ENCODE measurements around the gene TMPO.
"Not testable (repeated sequence)": the region's sequence is repeated elsewhere in the genome, so short reads cannot be mapped to it uniquely, and the experiment has no call there.

Gene TMPO

GRCh38 chr12:98579347-98579746 is 64.0 kb downstream of the TMPO start:
- no peak for DNase-seq

GRCh38 chr12:98579835-98580234 is 64.4 kb downstream of the TMPO start:
- no peak for DNase-seq

- DNase-seq: no peak
Observed at GRCh38 chr12:98580695-98581094, 65.3 kb downstream of the TMPO start.

- DNase-seq: no peak
Observed at GRCh38 chr12:98581101-98581500, 65.7 kb downstream of the TMPO start.

GRCh38 chr12:98582093-98582492 is 66.7 kb downstream of the TMPO start:
- no peak for DNase-seq

- DNase-seq: no peak
Observed at GRCh38 chr12:98587084-98587483, 71.7 kb downstream of the TMPO start.

GRCh38 chr12:98591209-98591608 is 75.8 kb downstream of the TMPO start:
- DNase-seq: no peak

- DNase-seq: no peak
Observed at GRCh38 chr12:98592825-98593322, 77.5 kb downstream of the TMPO start.

GRCh38 chr12:98593351-98594049 is 78.1 kb downstream of the TMPO start, which contains the start of gene SLC25A3:
Gene SLC25A3 (plus strand): TSS chr12:98593686. CDS start chr12:98593979, 293 bp downstream.
- peak; percentile 96 to 97 for DNase-seq

GRCh38 chr12:98594050-98594835 is 78.9 kb downstream of the TMPO start:
- DNase-seq: peak in 1 of 2 donors; percentile 20

GRCh38 chr12:98595243-98595988 is 80.0 kb downstream of the TMPO start:
- DNase-seq: peak; percentile 22 to 50

GRCh38 chr12:98597313-98597712 is 81.9 kb downstream of the TMPO start:
- DNase-seq: not testable (repeated sequence)
